SK-N-SH (cell line): Measurements from ENCODE around the gene VARS1. TPM values are rescaled to one million over a fixed set of nuclear protein-coding genes. Genes with fewer than 3 reads are reported as not detected.

Experiments used
- CTCF ChIA-PET: fragments of 300-600, 350-600 bp; formaldehyde crosslinking; extraction: SDS; loops from one replicate; lab custom pipeline; 2021; lab: Yijun Ruan, JAX
- POLR2A ChIA-PET: fragments of 350-600 bp; sonication (Branson Sonifier 250); formaldehyde crosslinking; extraction: SDS; loops from one replicate; lab custom pipeline; 2020; ENCODE audit warnings: antibody characterized with exemption, inconsistent platforms; lab: Yijun Ruan, JAX
- DNase-seq: peaks from one replicate; pipeline ENCODE4 v3.0.0; 2012
- H2AFZ ChIP-seq: fragments of 200-600 bp; sonication (generic); 2 replicates; pipeline ENCODE4 v1.8.1; 2016; ENCODE audit warnings: antibody characterized with exemption, mild to moderate bottlenecking, low read depth
- H3F3A ChIP-seq: fragments of 200-600 bp; sonication (generic); replicated peaks from 2 replicates; pipeline ENCODE3; 2016; ENCODE audit warnings: antibody characterized with exemption, mild to moderate bottlenecking; ENCODE audit not compliant: insufficient read depth
- H3K27ac ChIP-seq, 2 experiments: fragments of 200-500 bp in 1 of 2; fragments of 200-600 bp in 1 of 2; sonication (Bioruptor generic) in 1 of 2; sonication (generic), shearing (Covaris generic) in 1 of 2; 2 replicates each; pipeline versions ENCODE4 v1.5.1 to v1.6.1; 2014 to 2016; ENCODE audit warnings: low read depth in 2 of 2, inconsistent platforms in 1 of 2, low read length in 1 of 2, mild to moderate bottlenecking in 1 of 2, mixed read lengths in 1 of 2
- H3K27me3 ChIP-seq: fragments of 200-600 bp; sonication (generic), shearing (Covaris generic); 2 replicates; pipeline ENCODE4 v1.6.1; 2016; ENCODE audit warnings: mixed run types; ENCODE audit not compliant: insufficient read depth
- H3K36me3 ChIP-seq, 2 experiments: fragments of 200-500 bp in 1 of 2; fragments of 200-600 bp in 1 of 2; sonication (Bioruptor generic) in 1 of 2; sonication (generic) in 1 of 2; replicated peaks in 1 of 2; 2 replicates each; pipeline versions ENCODE3 to v1.5.1; 2014 to 2016; ENCODE audit warnings: low read length in 1 of 2, mild to moderate bottlenecking in 1 of 2; ENCODE audit not compliant: insufficient read depth in 2 of 2, control insufficient read depth in 1 of 2
- H3K4me1 ChIP-seq, 2 experiments: fragments of 200-500 bp in 1 of 2; fragments of 200-600 bp in 1 of 2; sonication (Bioruptor generic) in 1 of 2; sonication (generic), shearing (Covaris generic) in 1 of 2; 2 replicates each; pipeline versions ENCODE4 v1.5.1 to v1.6.1; 2014 to 2016; ENCODE audit warnings: low read depth in 1 of 2, low read length in 1 of 2, mixed run types in 1 of 2; ENCODE audit not compliant: insufficient read depth in 2 of 2, control insufficient read depth in 1 of 2
- H3K4me2 ChIP-seq: fragments of 200-600 bp; sonication (generic), shearing (Covaris generic); 2 replicates; pipeline ENCODE4 v1.6.1; 2017; ENCODE audit warnings: mixed run types
- H3K4me3 ChIP-seq, 2 experiments: fragments of 200-500 bp in 1 of 2; fragments of 200-600 bp in 1 of 2; sonication (Bioruptor generic) in 1 of 2; sonication (generic), shearing (Covaris generic) in 1 of 2; 2 replicates each; pipeline versions ENCODE4 v1.5.1 to v1.8.1; 2014 to 2016; ENCODE audit warnings: low read depth in 2 of 2, inconsistent platforms in 1 of 2, low read length in 1 of 2, mild to moderate bottlenecking in 1 of 2, mixed read lengths in 1 of 2, moderate library complexity in 1 of 2
- H3K79me2 ChIP-seq: fragments of 200-600 bp; sonication (generic); 2 replicates; pipeline ENCODE4 v1.8.1; 2017; ENCODE audit warnings: mild to moderate bottlenecking; ENCODE audit not compliant: insufficient read depth
- H3K9ac ChIP-seq: fragments of 200-600 bp; sonication (generic); 2 replicates; pipeline ENCODE4 v1.6.1; 2017; ENCODE audit warnings: mixed run types
- H3K9me2 ChIP-seq: fragments of 200-600 bp; sonication (generic); 2 replicates; pipeline ENCODE4 v1.6.1; 2017; ENCODE audit warnings: mixed run types
- H3K9me3 ChIP-seq: fragments of 200-600 bp; sonication (generic); 2 replicates; pipeline ENCODE4 v1.6.1; 2017; ENCODE audit warnings: mixed run types, mild to moderate bottlenecking, moderate library complexity
- H4K20me1 ChIP-seq: fragments of 200-600 bp; sonication (generic); 2 replicates; pipeline ENCODE4 v1.6.1; 2017; ENCODE audit warnings: mild to moderate bottlenecking, mixed run types; ENCODE audit not compliant: insufficient read depth
- CHD2 ChIP-seq: fragments of 150-350 bp; IDR thresholded peaks from 2 replicates; pipeline ENCODE4 v1.6.1; 2018; ENCODE audit warnings: low read length; ENCODE audit not compliant: partially characterized antibody
- ELF1 ChIP-seq: IDR thresholded peaks from 2 replicates; pipeline ENCODE4 v1.4.0; 2012
- EZH2phosphoT487 ChIP-seq: fragments of 200-600 bp; sonication (generic); IDR thresholded peaks from 2 replicates; pipeline ENCODE4 v1.6.1; 2017; ENCODE audit warnings: low read depth, mixed run types, mild to moderate bottlenecking, antibody characterized with exemption, moderate library complexity, borderline replicate concordance
- FOXJ3 ChIP-seq: sonication (generic); formaldehyde crosslinking; IDR thresholded peaks from 2 replicates; pipeline ENCODE4 v1.5.1; 2020; ENCODE audit warnings: mild to moderate bottlenecking, missing genetic modification reagents
- FOXM1 ChIP-seq: IDR thresholded peaks from 2 replicates; pipeline ENCODE4 v1.4.0; 2012; ENCODE audit warnings: low read depth, mild to moderate bottlenecking
- GABPA ChIP-seq: IDR thresholded peaks from 2 replicates; pipeline ENCODE4 v1.4.0; 2012; ENCODE audit warnings: low read depth, mild to moderate bottlenecking
- GATA2 ChIP-seq: sonication (generic); formaldehyde crosslinking; IDR thresholded peaks from 2 replicates; pipeline ENCODE4 v1.5.0; 2020; ENCODE audit warnings: mild to moderate bottlenecking, missing genetic modification reagents
- JUND ChIP-seq: IDR thresholded peaks from 2 replicates; pipeline ENCODE4 v1.4.0; 2012
- MEF2A ChIP-seq: IDR thresholded peaks from 2 replicates; pipeline ENCODE4 v1.4.0; 2012; ENCODE audit warnings: low read depth, borderline replicate concordance
- MXI1 ChIP-seq: IDR thresholded peaks from 2 replicates; pipeline ENCODE4 v1.6.1; 2012; ENCODE audit warnings: mild to moderate bottlenecking, low read depth, low read length, improper control_type of control experiment
- NFIC ChIP-seq: IDR thresholded peaks from 2 replicates; pipeline ENCODE4 v1.4.0; 2012; ENCODE audit warnings: borderline replicate concordance
- POLR2AphosphoS5 ChIP-seq: IDR thresholded peaks from 2 replicates; pipeline ENCODE4 v1.6.1; 2012; ENCODE audit warnings: low read depth, low read length
- RCOR1 ChIP-seq: fragments of 150-350 bp; IDR thresholded peaks from 2 replicates; pipeline ENCODE4 v1.6.1; 2017; ENCODE audit warnings: antibody characterized with exemption, low read length
- SIN3A ChIP-seq: IDR thresholded peaks from 2 replicates; pipeline ENCODE4 v1.6.1; 2012; ENCODE audit warnings: low read depth, mild to moderate bottlenecking, low read length, moderate library complexity, borderline replicate concordance
- TAF1 ChIP-seq: IDR thresholded peaks from 2 replicates; pipeline ENCODE4 v1.6.1; 2012; ENCODE audit warnings: low read depth, mild to moderate bottlenecking, low read length, moderate library complexity, borderline replicate concordance
- TEAD4 ChIP-seq: IDR thresholded peaks from 2 replicates; pipeline ENCODE4 v1.4.0; 2012; ENCODE audit warnings: mild to moderate bottlenecking, borderline replicate concordance; ENCODE audit not compliant: insufficient read depth
- WGBS: methylation state at CpG from one replicate; pipeline ENCODE4 v1.1.6; 2017; ENCODE audit warnings: low lambda C conversion rate; 5-methylcytosine and 5-hydroxymethylcytosine counted together
- polyA plus RNA-seq, 3 experiments: library from polyadenylated mRNA; depleted of rRNA; stranded (reverse); fragments of >200 nt; gene quantifications; 2 replicates each; pipeline ENCODE4 v1.2.3, GENCODE V29; 2012
- TF ChIP-seq, protein P1 (sequence below): fragments of 200-600 bp; sonication (generic); IDR thresholded peaks from 2 replicates; pipeline ENCODE4 v1.6.1; 2017; ENCODE audit warnings: antibody characterized with exemption, mild to moderate bottlenecking, moderate library complexity
- TF ChIP-seq, protein P2 (sequence below): IDR thresholded peaks from 2 replicates; pipeline ENCODE4 v1.4.0; 2012; ENCODE audit warnings: low read depth, borderline replicate concordance
- TF ChIP-seq, protein P3 (sequence below): IDR thresholded peaks from 2 replicates; pipeline ENCODE4; 2012
- TF ChIP-seq, protein P4 (sequence below): fragments of 150-350 bp; IDR thresholded peaks from 2 replicates; pipeline ENCODE4 v1.6.1; 2016; ENCODE audit warnings: mild to moderate bottlenecking, low read depth, low read length
- TF ChIP-seq, protein P5 (sequence below): IDR thresholded peaks from 2 replicates; pipeline ENCODE4 v1.6.1; 2012; ENCODE audit warnings: mild to moderate bottlenecking, low read depth, low read length, moderate library complexity

Gene VARS1
- polyA plus RNA-seq, 1 of the 3 experiments (the other 2 are of a cell fraction) = 35.1 TPM

DNA sequence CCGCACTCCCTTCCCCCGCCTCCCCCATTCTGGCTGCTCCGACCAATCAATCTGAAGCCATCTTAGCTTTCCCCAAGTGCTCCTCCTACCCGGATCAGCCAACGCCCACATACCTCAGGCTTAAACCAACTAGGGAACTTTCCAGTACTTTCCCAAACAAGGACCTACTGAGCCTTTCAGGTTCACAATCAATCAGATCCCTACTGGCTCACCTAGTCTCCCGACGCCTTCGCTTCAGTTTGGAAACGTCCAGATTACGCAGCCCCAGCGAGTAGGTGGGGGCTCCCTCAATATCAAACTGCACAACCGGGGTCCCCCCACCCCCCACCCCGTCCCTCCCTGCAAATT, 19.1 kb upstream of the VARS1 start (continued):
- TF ChIP-seq, protein P1, sequence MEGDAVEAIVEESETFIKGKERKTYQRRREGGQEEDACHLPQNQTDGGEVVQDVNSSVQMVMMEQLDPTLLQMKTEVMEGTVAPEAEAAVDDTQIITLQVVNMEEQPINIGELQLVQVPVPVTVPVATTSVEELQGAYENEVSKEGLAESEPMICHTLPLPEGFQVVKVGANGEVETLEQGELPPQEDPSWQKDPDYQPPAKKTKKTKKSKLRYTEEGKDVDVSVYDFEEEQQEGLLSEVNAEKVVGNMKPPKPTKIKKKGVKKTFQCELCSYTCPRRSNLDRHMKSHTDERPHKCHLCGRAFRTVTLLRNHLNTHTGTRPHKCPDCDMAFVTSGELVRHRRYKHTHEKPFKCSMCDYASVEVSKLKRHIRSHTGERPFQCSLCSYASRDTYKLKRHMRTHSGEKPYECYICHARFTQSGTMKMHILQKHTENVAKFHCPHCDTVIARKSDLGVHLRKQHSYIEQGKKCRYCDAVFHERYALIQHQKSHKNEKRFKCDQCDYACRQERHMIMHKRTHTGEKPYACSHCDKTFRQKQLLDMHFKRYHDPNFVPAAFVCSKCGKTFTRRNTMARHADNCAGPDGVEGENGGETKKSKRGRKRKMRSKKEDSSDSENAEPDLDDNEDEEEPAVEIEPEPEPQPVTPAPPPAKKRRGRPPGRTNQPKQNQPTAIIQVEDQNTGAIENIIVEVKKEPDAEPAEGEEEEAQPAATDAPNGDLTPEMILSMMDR = no peak
- no peak for TF ChIP-seq GABPA
- peak; percentile 34; the same call in 1 of the 2 replicates for TF ChIP-seq SIN3A
- TF ChIP-seq, protein P2, sequence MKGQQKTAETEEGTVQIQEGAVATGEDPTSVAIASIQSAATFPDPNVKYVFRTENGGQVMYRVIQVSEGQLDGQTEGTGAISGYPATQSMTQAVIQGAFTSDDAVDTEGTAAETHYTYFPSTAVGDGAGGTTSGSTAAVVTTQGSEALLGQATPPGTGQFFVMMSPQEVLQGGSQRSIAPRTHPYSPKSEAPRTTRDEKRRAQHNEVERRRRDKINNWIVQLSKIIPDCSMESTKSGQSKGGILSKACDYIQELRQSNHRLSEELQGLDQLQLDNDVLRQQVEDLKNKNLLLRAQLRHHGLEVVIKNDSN = no peak
- TF ChIP-seq, protein P3, sequence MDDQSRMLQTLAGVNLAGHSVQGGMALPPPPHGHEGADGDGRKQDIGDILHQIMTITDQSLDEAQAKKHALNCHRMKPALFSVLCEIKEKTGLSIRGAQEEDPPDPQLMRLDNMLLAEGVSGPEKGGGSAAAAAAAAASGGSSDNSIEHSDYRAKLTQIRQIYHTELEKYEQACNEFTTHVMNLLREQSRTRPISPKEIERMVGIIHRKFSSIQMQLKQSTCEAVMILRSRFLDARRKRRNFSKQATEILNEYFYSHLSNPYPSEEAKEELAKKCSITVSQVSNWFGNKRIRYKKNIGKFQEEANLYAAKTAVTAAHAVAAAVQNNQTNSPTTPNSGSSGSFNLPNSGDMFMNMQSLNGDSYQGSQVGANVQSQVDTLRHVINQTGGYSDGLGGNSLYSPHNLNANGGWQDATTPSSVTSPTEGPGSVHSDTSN = peak; percentile 50
- no peak for TF ChIP-seq ELF1
- TF ChIP-seq JUND = no peak
- no peak for TF ChIP-seq FOXJ3
- TF ChIP-seq, protein P4, sequence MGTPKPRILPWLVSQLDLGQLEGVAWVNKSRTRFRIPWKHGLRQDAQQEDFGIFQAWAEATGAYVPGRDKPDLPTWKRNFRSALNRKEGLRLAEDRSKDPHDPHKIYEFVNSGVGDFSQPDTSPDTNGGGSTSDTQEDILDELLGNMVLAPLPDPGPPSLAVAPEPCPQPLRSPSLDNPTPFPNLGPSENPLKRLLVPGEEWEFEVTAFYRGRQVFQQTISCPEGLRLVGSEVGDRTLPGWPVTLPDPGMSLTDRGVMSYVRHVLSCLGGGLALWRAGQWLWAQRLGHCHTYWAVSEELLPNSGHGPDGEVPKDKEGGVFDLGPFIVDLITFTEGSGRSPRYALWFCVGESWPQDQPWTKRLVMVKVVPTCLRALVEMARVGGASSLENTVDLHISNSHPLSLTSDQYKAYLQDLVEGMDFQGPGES = no peak
- TF ChIP-seq, all 33 proteins: peak for 6

DNA sequence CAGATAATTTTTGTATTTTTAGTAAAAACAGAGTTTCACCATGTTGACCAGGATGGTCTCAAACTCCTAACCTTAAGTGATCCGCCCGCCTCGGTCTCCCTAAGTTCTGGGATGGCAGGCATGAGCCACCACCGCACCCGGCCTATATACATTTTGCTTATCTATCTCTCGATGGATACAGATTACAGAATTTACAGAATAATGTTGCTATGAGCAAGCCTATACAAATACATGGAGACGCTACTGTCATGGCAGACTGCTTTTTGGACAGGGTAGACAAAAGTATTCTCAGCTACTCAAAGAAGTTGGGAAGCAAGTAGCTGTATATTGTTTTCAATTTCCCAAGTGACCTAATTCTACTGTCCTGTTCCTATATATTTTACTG, 17.9 kb upstream of the VARS1 start:
- no peaks in the 10 kb centered on the region for H4K20me1 ChIP-seq
- H3K27me3 ChIP-seq = no peaks in the 10 kb centered on the region
- no peaks in the 10 kb centered on the region for H3K36me3 ChIP-seq
- DNase-seq = no peak
- WGBS = 94% methylated on average over 7 of the region's 7 CpGs
- H2AFZ ChIP-seq = peak overlapping the region; percentile 71; the same call in 1 of the 2 replicates
- H3K27ac ChIP-seq = peak overlapping the region; percentile 47 to 98; a peak in 2 of 4 replicates
- H3K9me2 ChIP-seq = no peaks in the 10 kb centered on the region
- peaks cover 4 to 6% of the 10 kb centered on the region in 2 experiments; a peak in 2 of 4 replicates for H3K4me1 ChIP-seq
- H3K4me3 ChIP-seq = no peak overlapping the region
- peak overlapping the region; percentile 34; the same call in 1 of the 2 replicates for H3K9ac ChIP-seq
- ChIA-PET POLR2A (interaction anchor here (1.4 to 2.2 kb wide), 3 partner anchors 14 to 84 kb away, joined by 5 to 9 read pairs (median 6); partner anchors contain the start of genes DDAH2 and HSPA1B), CTCF (interaction anchor here (0.8 to 4.5 kb wide), 7 partner anchors 17 to 125 kb away, joined by 3 to 27 read pairs (median 3); partner anchors contain the start of gene VARS1)
- H3K79me2 ChIP-seq = peaks cover 7% of the 10 kb centered on the region; the same call in 1 of the 2 replicates
- TF ChIP-seq GABPA (no peak), NFIC (no peak), FOXJ3 (no peak), FOXM1 (no peak), MXI1 (no peak), POLR2AphosphoS5 (no peak), TAF1 (no peak), MEF2A (no peak), EZH2phosphoT487 (no peak), SIN3A (no peak), CHD2 (no peak), TEAD4 (no peak), RCOR1 (no peak), GATA2 (CRISPR knock-in tag) (no peak), JUND (no peak)
- TF ChIP-seq, protein P4 = no peak
- TF ChIP-seq, protein P5, sequence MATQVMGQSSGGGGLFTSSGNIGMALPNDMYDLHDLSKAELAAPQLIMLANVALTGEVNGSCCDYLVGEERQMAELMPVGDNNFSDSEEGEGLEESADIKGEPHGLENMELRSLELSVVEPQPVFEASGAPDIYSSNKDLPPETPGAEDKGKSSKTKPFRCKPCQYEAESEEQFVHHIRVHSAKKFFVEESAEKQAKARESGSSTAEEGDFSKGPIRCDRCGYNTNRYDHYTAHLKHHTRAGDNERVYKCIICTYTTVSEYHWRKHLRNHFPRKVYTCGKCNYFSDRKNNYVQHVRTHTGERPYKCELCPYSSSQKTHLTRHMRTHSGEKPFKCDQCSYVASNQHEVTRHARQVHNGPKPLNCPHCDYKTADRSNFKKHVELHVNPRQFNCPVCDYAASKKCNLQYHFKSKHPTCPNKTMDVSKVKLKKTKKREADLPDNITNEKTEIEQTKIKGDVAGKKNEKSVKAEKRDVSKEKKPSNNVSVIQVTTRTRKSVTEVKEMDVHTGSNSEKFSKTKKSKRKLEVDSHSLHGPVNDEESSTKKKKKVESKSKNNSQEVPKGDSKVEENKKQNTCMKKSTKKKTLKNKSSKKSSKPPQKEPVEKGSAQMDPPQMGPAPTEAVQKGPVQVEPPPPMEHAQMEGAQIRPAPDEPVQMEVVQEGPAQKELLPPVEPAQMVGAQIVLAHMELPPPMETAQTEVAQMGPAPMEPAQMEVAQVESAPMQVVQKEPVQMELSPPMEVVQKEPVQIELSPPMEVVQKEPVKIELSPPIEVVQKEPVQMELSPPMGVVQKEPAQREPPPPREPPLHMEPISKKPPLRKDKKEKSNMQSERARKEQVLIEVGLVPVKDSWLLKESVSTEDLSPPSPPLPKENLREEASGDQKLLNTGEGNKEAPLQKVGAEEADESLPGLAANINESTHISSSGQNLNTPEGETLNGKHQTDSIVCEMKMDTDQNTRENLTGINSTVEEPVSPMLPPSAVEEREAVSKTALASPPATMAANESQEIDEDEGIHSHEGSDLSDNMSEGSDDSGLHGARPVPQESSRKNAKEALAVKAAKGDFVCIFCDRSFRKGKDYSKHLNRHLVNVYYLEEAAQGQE = no peak
- H3K9me3 ChIP-seq = no peaks in the 10 kb centered on the region
- no peak overlapping the region for H3K4me2 ChIP-seq
- peaks cover 11% of the 10 kb centered on the region for H3F3A ChIP-seq
